KMS-11 (cell line): ENCODE results near the gene PMVK.

Experiments
- H2AFZ ChIP-seq: fragments of 200-600 bp; sonication (generic); 2 replicates; pipeline ENCODE4 v1.6.1; 2016; ENCODE audit warnings: antibody characterized with exemption, mixed run types, low read depth
- H3K27ac ChIP-seq: fragments of 200-600 bp; sonication (generic); 2 replicates; pipeline ENCODE4 v1.6.1; 2016; ENCODE audit warnings: mild to moderate bottlenecking, mixed run types
- H3K27me3 ChIP-seq: fragments of 200-600 bp; sonication (generic); 2 replicates; pipeline ENCODE4 v1.6.1; 2017; ENCODE audit warnings: mild to moderate bottlenecking, low read depth, mixed run types, moderate library complexity; ENCODE audit not compliant: insufficient read depth
- H3K36me3 ChIP-seq: fragments of 200-600 bp; sonication (generic); 2 replicates; pipeline ENCODE4 v1.6.1; 2017; ENCODE audit warnings: mild to moderate bottlenecking, mixed run types; ENCODE audit not compliant: insufficient read depth
- H3K4me1 ChIP-seq: fragments of 200-600 bp; sonication (generic); 2 replicates; pipeline ENCODE4 v1.6.1; 2016; ENCODE audit warnings: mild to moderate bottlenecking, low read depth, mixed run types; ENCODE audit not compliant: poor library complexity, severe bottlenecking
- H3K4me2 ChIP-seq: fragments of 200-600 bp; sonication (generic); 2 replicates; pipeline ENCODE4 v1.7.0; 2016; ENCODE audit warnings: mild to moderate bottlenecking, mixed run types
- H3K4me3 ChIP-seq: fragments of 200-600 bp; sonication (generic); IDR thresholded peaks from 2 replicates; pipeline ENCODE4 v1.6.1; 2017; ENCODE audit warnings: low read depth, low read length, mixed read lengths; ENCODE audit not compliant: insufficient read depth
- H3K79me2 ChIP-seq: fragments of 200-600 bp; sonication (generic); 2 replicates; pipeline ENCODE4 v1.6.1; 2016; ENCODE audit warnings: low read depth, mixed run types; ENCODE audit not compliant: insufficient read depth
- H3K9ac ChIP-seq: fragments of 200-600 bp; sonication (generic); 2 replicates; pipeline ENCODE4 v1.6.1; 2016; ENCODE audit warnings: mild to moderate bottlenecking, mixed run types
- H4K20me1 ChIP-seq: fragments of 200-600 bp; sonication (generic); 2 replicates; pipeline ENCODE4 v1.6.1; 2016; ENCODE audit warnings: mild to moderate bottlenecking, mixed run types; ENCODE audit not compliant: insufficient read depth
- CTCF ChIP-seq: fragments of 200-600 bp; sonication (generic); conservative IDR thresholded peaks from 2 replicates; pipeline ENCODE4 v1.6.1; 2017; ENCODE audit warnings: low read depth, mild to moderate bottlenecking, antibody characterized with exemption, low read length, moderate library complexity, mixed read lengths

The PMVK gene

GRCh38 chr1:154968731-154969130, 32.2 kb upstream of the PMVK start:
- Histone ChIP-seq H3K79me2 (peaks cover 57% of the 10 kb centered on the region), H3K4me1 (peaks cover 61% of the 10 kb centered on the region), H3K27me3 (no peaks in the 10 kb centered on the region), H3K27ac (no peak overlapping the region), H3K9ac (no peak overlapping the region; the same call in 1 of the 2 replicates), H2AFZ (no peak overlapping the region), H3K36me3 (peaks cover 1% of the 10 kb centered on the region; the same call in 1 of the 2 replicates), H3K4me3 (no peak overlapping the region), H4K20me1 (no peaks in the 10 kb centered on the region), H3K4me2 (no peak overlapping the region; the same call in 1 of the 2 replicates)
- TF ChIP-seq CTCF: no peak

GRCh38 chr1:154967331-154967950, 30.9 kb upstream of the PMVK start:
- TF ChIP-seq CTCF: no peak
- Histone ChIP-seq H3K4me3 (no peak overlapping the region), H4K20me1 (no peaks in the 10 kb centered on the region), H3K9ac (no peak overlapping the region), H3K27ac (no peak overlapping the region; the same call in 1 of the 2 replicates), H2AFZ (no peak overlapping the region), H3K27me3 (no peaks in the 10 kb centered on the region), H3K4me1 (peaks cover 62% of the 10 kb centered on the region), H3K36me3 (peaks cover 7% of the 10 kb centered on the region; the same call in 1 of the 2 replicates), H3K79me2 (peaks cover 53% of the 10 kb centered on the region), H3K4me2 (no peak overlapping the region)

GRCh38 chr1:154966111-154966510, 29.6 kb upstream of the PMVK start:
- no peak overlapping the region for H2AFZ ChIP-seq
- H3K9ac ChIP-seq: no peak overlapping the region
- peaks cover 7% of the 10 kb centered on the region; the same call in 1 of the 2 replicates for H3K36me3 ChIP-seq
- no peaks in the 10 kb centered on the region for H3K27me3 ChIP-seq
- no peak overlapping the region for H3K4me3 ChIP-seq
- no peak overlapping the region for H3K4me2 ChIP-seq
- H3K79me2 ChIP-seq: peaks cover 44% of the 10 kb centered on the region
- H4K20me1 ChIP-seq: no peaks in the 10 kb centered on the region
- peaks cover 50% of the 10 kb centered on the region for H3K4me1 ChIP-seq
- TF ChIP-seq CTCF: no peak
- H3K27ac ChIP-seq: no peak overlapping the region

DNA sequence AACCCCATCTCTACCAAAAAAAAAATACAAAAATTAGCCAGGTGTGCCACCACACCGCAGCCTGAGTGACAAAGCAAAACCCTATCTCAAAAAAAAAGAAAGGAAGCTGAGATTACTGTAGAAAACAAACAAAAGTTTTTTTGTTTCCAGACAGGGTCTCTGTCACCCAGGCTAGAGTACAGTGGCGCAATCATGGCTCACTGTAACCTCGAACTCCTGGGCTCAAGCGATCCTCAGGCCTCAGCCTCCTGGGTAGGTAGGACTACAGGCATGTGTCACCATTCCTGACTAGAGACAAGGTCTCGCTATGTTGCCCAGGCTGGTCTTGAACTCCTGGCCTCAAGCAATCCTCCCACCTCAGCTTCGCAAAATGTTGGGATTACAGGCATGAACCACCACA, 27.8 kb upstream of the PMVK start:
- Histone ChIP-seq H4K20me1 (no peaks in the 10 kb centered on the region), H3K4me3 (peak overlapping the region; percentile 24), H3K4me1 (peaks cover 45% of the 10 kb centered on the region), H3K36me3 (peaks cover 7% of the 10 kb centered on the region; the same call in 1 of the 2 replicates), H3K79me2 (peaks cover 43% of the 10 kb centered on the region), H2AFZ (no peak overlapping the region), H3K4me2 (no peak overlapping the region), H3K9ac (no peak overlapping the region), H3K27me3 (no peaks in the 10 kb centered on the region), H3K27ac (peak overlapping the region; percentile 6; the same call in 1 of the 2 replicates)
- TF ChIP-seq CTCF: no peak
